Peyer's patch (tissue), 4 donors: Measurements from ENCODE around the gene SPNS3. TPM values are rescaled to one million over a fixed set of nuclear protein-coding genes. Genes with fewer than 3 reads are reported as not detected.

ENCODE experiments used
- DNase-seq, 3 donors: peaks; one replicate each; pipeline ENCODE4 v3.0.0-alpha.2; 2017 to 2019
- H3K27ac ChIP-seq, 4 donors: fragments of 200-600 bp; sonication (generic); one replicate each; pipeline ENCODE4 v1.5.1; 2016 to 2019
- H3K27me3 ChIP-seq, 2 donors: fragments of 200-600 bp; sonication (generic); one replicate each; pipeline ENCODE4 v1.5.1; 2019
- H3K36me3 ChIP-seq, 3 donors: fragments of 200-600 bp; sonication (generic); one replicate each; pipeline ENCODE4 v1.5.1; 2016 to 2019
- H3K4me1 ChIP-seq, 4 donors: fragments of 200-600 bp; sonication (generic); one replicate each; pipeline ENCODE4 v1.5.1; 2016 to 2019
- H3K4me3 ChIP-seq, 4 donors: fragments of 200-600 bp; sonication (generic); 1 replicate in 3 of 4; 2 replicates in 1 of 4; pipeline ENCODE4 v1.5.1; 2016 to 2019; ENCODE audit warnings: mild to moderate bottlenecking in 1 of 4
- H3K9me3 ChIP-seq, 4 donors: fragments of 200-600 bp; sonication (generic); one replicate each; pipeline ENCODE4 v1.5.1; 2016 to 2019; ENCODE audit warnings: mild to moderate bottlenecking in 1 of 4
- POLR2A ChIP-seq, 2 donors: fragments of 450-650 bp; IDR thresholded peaks; one replicate each; pipeline ENCODE4 v1.5.1; 2017; ENCODE audit warnings: antibody characterized with exemption in 2 of 2, mild to moderate bottlenecking in 2 of 2, moderate library complexity in 2 of 2
- total RNA-seq, 4 donors: library from RNA; depleted of rRNA; stranded (reverse); fragments of >200 nt; gene quantifications; one replicate each; pipeline ENCODE4 v1.1.0, GENCODE V29; 2016
- TF ChIP-seq, protein P1 (sequence below), 6 experiments: fragments of 450-650 bp in 4 of 6; fragments of 200-600 bp in 2 of 6; sonication (generic) in 1 of 6; IDR thresholded peaks; one replicate each; pipeline ENCODE4 v1.5.1; 2017 to 2019; ENCODE audit warnings: antibody characterized with exemption in 6 of 6, mild to moderate bottlenecking in 3 of 6, moderate library complexity in 1 of 6

SPNS3 gene
- total RNA-seq, 4 donors from 2014 or later, result 1.1 to 2.0 TPM; not detected in 2

DNA sequence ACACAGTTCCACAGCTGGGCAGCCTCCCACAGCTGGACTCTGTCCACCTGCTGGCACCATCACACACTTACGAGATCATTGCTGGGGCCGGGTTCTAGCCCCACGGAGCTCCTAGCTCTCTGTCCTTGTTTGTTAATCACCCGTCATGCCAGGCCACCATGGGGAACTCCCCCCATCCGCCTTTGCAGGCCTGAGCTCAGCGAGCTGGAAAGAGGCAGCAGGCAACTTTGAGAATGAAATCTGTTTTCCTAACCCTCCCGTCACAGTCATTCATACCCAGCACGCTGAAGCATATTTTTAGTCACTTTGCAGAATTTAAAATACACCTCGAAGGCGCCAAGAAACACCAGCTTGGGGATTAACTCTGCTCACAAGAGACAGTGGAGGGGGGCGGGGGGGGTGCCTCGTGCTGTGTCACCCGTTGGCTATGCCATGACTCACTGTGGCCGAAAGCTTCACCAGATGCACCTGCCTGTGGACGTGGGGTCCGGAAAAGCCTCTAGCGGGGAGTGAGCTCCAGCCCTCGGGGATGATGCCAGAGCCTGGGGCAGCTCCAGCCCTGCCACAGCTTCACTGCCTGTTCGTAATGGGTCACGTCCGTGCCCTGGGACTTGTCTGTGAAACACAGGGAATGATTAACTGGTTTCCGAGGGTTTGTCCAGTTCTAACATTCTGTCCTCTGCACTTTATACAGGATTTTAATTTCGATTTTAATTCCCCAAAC is 63.5 kb downstream of the SPNS3 start:
- Histone ChIP-seq H3K4me1 (peaks cover 0 to 39% (median 19%) of the 10 kb centered on the region in 4 donors), H3K9me3 (no peaks in the 10 kb centered on the region), H3K4me3 (no peak overlapping the region), H3K36me3 (no peaks in the 10 kb centered on the region), H3K27ac (no peak overlapping the region), H3K27me3 (no peaks in the 10 kb centered on the region)
- no peak for DNase-seq
- TF ChIP-seq, protein P1, sequence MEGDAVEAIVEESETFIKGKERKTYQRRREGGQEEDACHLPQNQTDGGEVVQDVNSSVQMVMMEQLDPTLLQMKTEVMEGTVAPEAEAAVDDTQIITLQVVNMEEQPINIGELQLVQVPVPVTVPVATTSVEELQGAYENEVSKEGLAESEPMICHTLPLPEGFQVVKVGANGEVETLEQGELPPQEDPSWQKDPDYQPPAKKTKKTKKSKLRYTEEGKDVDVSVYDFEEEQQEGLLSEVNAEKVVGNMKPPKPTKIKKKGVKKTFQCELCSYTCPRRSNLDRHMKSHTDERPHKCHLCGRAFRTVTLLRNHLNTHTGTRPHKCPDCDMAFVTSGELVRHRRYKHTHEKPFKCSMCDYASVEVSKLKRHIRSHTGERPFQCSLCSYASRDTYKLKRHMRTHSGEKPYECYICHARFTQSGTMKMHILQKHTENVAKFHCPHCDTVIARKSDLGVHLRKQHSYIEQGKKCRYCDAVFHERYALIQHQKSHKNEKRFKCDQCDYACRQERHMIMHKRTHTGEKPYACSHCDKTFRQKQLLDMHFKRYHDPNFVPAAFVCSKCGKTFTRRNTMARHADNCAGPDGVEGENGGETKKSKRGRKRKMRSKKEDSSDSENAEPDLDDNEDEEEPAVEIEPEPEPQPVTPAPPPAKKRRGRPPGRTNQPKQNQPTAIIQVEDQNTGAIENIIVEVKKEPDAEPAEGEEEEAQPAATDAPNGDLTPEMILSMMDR (IDR thresholded peaks at IDR 0.05), result no peak

DNA sequence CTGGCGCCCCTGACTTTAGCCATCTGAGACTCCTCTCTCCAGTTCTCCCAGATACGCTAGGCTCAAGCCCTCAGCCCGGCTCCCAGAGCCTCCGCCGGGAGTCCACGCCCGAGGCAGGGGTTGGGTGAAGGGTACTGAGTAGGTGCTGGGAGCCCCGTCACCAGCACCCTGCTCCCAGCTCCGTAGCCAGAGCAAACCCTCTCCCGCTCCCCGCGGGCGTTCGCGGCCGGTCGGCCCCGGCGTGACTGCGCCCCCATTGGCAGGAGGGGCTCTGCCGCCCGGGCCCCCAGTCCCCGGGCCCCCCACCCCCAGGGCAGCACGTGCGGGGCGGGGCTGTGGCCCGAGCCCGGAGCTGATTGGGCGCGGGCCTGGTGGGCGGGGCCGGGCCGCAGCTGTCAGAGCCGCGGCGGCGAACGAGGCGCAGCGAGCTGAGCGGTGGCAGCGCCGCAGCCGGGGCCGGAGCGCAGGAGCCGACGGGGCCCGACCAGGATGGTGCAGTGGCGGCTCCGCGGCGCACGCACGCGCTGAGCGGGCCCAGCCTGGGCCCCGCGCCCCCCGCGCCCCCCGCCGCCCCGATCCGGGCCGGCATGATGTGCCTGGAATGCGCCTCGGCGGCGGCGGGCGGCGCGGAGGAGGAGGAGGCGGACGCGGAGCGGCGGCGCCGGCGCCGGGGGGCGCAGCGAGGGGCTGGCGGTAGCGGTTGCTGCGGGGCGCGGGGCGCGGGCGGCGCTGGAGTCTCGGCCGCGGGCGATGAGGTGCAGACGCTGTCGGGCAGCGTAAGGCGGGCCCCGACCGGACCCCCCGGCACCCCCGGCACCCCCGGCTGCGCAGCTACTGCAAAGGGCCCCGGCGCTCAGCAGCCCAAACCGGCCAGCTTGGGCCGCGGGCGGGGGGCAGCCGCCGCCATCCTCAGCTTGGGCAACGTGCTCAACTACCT is 65.0 kb downstream of the SPNS3 start, which contains the start of gene SPNS2:
SPNS2 (plus strand) TSS at position 421 of the 937 bp plus-strand sequence; CDS start at position 588, 167 bp downstream.
- Histone ChIP-seq H3K4me3 (peak within 1 kb of the TSS; percentile 37 to 73 (median 56)), H3K4me1 (peaks cover 0 to 29% (median 19%) of the 10 kb centered on the region in 4 donors)

DNA sequence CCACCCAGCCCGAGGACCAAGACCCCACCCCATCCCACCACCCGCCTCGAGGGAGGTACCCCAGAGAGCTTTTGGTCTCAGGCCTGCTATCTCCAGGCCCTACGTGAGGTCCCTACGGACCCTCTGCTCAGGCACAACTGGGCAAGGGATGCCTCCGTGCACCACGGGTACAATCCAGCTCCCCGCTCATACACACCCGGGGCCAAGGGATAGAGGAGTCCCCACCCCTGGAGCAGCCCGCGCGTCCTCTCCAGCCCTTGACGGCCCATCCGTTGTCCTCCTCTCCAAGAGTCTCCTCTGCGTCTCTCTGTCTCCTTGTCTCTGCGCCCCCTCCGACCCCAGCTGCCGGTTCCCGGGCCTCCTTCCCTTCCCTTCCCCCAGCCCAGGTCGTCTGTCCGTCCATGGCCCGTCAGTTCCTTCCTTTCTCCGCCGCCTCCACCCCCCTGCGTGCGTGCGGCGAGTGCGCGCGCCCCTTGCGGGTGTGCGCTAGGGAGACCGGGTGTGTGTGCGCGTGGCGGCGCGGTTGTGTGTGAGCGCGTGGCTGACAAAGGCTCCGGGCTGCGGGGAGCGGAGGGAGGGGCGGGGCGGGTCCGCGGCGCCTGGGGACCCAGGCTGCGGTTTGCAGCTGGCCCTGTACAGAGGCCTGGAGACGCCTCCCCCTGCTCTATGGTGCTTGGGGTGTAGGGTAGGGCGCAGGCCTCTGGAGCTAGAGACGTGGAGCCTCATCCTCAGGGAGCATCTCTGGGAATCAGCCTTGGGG is 65.9 kb downstream of the SPNS3 start:
- no peak for DNase-seq
- H3K27me3 ChIP-seq, result no peaks in the 10 kb centered on the region

More for the DNA sequence above, 65.0 kb downstream of the SPNS3 start, which contains the start of gene SPNS2:
- Histone ChIP-seq H3K27me3 (no peaks in the 10 kb centered on the region), H3K27ac (peak within 1 kb of the TSS; percentile 15 to 82 (median 40)), H3K36me3 (no peaks in the 10 kb centered on the region), H3K9me3 (no peaks in the 10 kb centered on the region)
- peak; percentile 56 to 85 (median 82) for DNase-seq
- TF ChIP-seq POLR2A (IDR thresholded peaks at IDR 0.05), result no peak
- TF ChIP-seq, protein P1 (IDR thresholded peaks at IDR 0.05), result no peak

DNA sequence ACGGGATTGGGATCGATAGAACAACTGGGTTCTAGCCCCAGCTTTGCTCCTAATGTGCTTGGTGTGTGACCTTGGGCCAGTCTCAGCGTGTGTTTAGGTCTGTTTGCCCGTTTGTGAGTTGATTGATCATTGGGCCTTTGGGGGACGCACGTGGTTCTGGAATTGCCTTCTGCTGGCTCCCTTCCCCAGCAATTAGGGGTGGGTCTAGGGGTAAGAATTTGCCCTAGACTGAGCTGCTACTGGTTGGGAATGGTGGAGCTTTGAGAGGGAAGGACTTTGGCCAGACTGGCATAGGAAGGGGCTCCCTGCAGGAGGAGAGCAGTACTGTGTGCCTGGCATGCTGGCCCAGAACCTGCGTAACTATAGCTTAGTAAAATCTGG is 66.4 kb downstream of the SPNS3 start:
- Histone ChIP-seq H3K4me3 (peak overlapping the region; percentile 37 to 73 (median 56)), H3K36me3 (no peaks in the 10 kb centered on the region), H3K27ac (peak overlapping the region in 1 of 4 donors; percentile 82), H3K27me3 (no peaks in the 10 kb centered on the region), H3K9me3 (no peaks in the 10 kb centered on the region), H3K4me1 (peaks cover 0 to 29% (median 19%) of the 10 kb centered on the region in 4 donors)
- DNase-seq, result no peak
- peak in 1 of 2 donors; percentile 8 for TF ChIP-seq POLR2A (IDR thresholded peaks at IDR 0.05)
- TF ChIP-seq, protein P1 (IDR thresholded peaks at IDR 0.05), result peak in 2 of 6 experiments; percentile 34 to 44

More for the DNA sequence above, 65.9 kb downstream of the SPNS3 start:
- H3K27ac ChIP-seq, result peak overlapping the region; percentile 15 to 82 (median 40)
- no peak for TF ChIP-seq POLR2A (IDR thresholded peaks at IDR 0.05)
- TF ChIP-seq, protein P1 (IDR thresholded peaks at IDR 0.05), result no peak
- H3K4me3 ChIP-seq, result peak overlapping the region; percentile 37 to 73 (median 56)
- H3K4me1 ChIP-seq, result peaks cover 0 to 29% (median 19%) of the 10 kb centered on the region in 4 donors
- no peaks in the 10 kb centered on the region for H3K36me3 ChIP-seq
- no peaks in the 10 kb centered on the region for H3K9me3 ChIP-seq
